ENCODE data around the gene CSMD2.

- TF ChIP-seq CSDC2 (CRISPR knock-in tag; IDR thresholded peaks at IDR 0.05) (no peak), ZFP30 (CRISPR knock-in tag; IDR thresholded peaks at IDR 0.05) (no peak), ZFP3 (CRISPR knock-in tag; IDR thresholded peaks at IDR 0.05) (no peak), PATZ1 (CRISPR knock-in tag; IDR thresholded peaks at IDR 0.05; ENCODE audit: borderline replicate concordance) (no peak), SNAI2 (CRISPR knock-in tag; IDR thresholded peaks at IDR 0.05) (no peak), CREB5 (CRISPR knock-in tag; IDR thresholded peaks at IDR 0.05; ENCODE audit: low read depth) (no peak), ARNTL (CRISPR knock-in tag; IDR thresholded peaks at IDR 0.05; ENCODE audit: borderline replicate concordance, low read depth) (no peak)
Measured at GRCh38 chr1:33687000-33687399, 478.0 kb downstream of the CSMD2 start.

All from SK-N-SH treated with all-trans-retinoic acid at 6 μM for 48 hours (cell line).